MM.1S (cell line): Measurements from ENCODE around the gene TRIM28.

Experiments used
- DNase-seq: peaks from one replicate; pipeline ENCODE4 v3.0.0-alpha.2; 2015
- H2AFZ ChIP-seq: fragments of 300-600 bp; sonication (generic); 2 replicates; pipeline ENCODE4 v1.6.0; 2016; ENCODE audit warnings: antibody characterized with exemption, low read length
- H3F3A ChIP-seq: fragments of 300-600 bp; sonication (generic); 2 replicates; pipeline ENCODE4 v1.6.1; 2016; ENCODE audit warnings: mild to moderate bottlenecking, antibody characterized with exemption, low read length, moderate library complexity, mixed read lengths; ENCODE audit not compliant: insufficient read depth
- H3K27ac ChIP-seq: fragments of 300-600 bp; sonication (generic); 2 replicates; pipeline ENCODE4 v1.5.1; 2016; ENCODE audit warnings: mild to moderate bottlenecking, low read length
- H3K27me3 ChIP-seq: fragments of 300-600 bp; sonication (generic); replicated peaks from 2 replicates; pipeline ENCODE4 v1.6.0; 2016; ENCODE audit warnings: low read length; ENCODE audit not compliant: insufficient read depth
- H3K36me3 ChIP-seq: fragments of 300-600 bp; sonication (generic); replicated peaks from 2 replicates; pipeline ENCODE4 v1.6.1; 2016; ENCODE audit warnings: mild to moderate bottlenecking, low read length, mixed read lengths; ENCODE audit not compliant: insufficient read depth
- H3K4me1 ChIP-seq: fragments of 300-600 bp; sonication (generic); 2 replicates; pipeline ENCODE4 v1.6.1; 2016; ENCODE audit warnings: low read length, mixed read lengths
- H3K4me2 ChIP-seq: fragments of 300-600 bp; sonication (generic); 2 replicates; pipeline ENCODE4 v1.6.0; 2016; ENCODE audit warnings: low read depth, low read length
- H3K4me3 ChIP-seq: fragments of 300-600 bp; sonication (generic); 2 replicates; pipeline ENCODE4 v1.5.1; 2016; ENCODE audit warnings: low read length, mixed read lengths
- H3K79me2 ChIP-seq: fragments of 300-600 bp; sonication (generic); 2 replicates; pipeline ENCODE4 v1.6.1; 2016; ENCODE audit warnings: mixed run types, low read length, mixed read lengths
- H3K9ac ChIP-seq: fragments of 300-600 bp; sonication (generic); 2 replicates; pipeline ENCODE4 v1.6.1; 2016; ENCODE audit warnings: low read length, mixed read lengths
- H3K9me2 ChIP-seq: fragments of 300-600 bp; sonication (generic); replicated peaks from 2 replicates; pipeline ENCODE4 v1.6.1; 2016; ENCODE audit warnings: mild to moderate bottlenecking, low read length, mixed read lengths; ENCODE audit not compliant: insufficient read depth
- H3K9me3 ChIP-seq: fragments of 300-600 bp; sonication (generic); replicated peaks from 2 replicates; pipeline ENCODE4 v1.6.1; 2016; ENCODE audit warnings: mild to moderate bottlenecking, low read length, mixed read lengths; ENCODE audit not compliant: insufficient read depth
- H4K20me1 ChIP-seq: fragments of 300-600 bp; sonication (generic); 2 replicates; pipeline ENCODE4 v1.6.1; 2016; ENCODE audit warnings: mild to moderate bottlenecking, low read length, moderate library complexity, mixed read lengths; ENCODE audit not compliant: insufficient read depth
- CTCF ChIP-seq: fragments of 300-600 bp; sonication (generic); IDR thresholded peaks from 2 replicates; pipeline ENCODE4 v1.5.1; 2016; ENCODE audit warnings: antibody characterized with exemption, low read length, mixed read lengths
- EZH2 ChIP-seq: fragments of 300-600 bp; sonication (generic); optimal IDR thresholded peaks from 2 replicates; pipeline ENCODE3; 2017; ENCODE audit warnings: low read depth, mild to moderate bottlenecking, antibody characterized with exemption, low read length, mixed read lengths
- EZH2phosphoT487 ChIP-seq: fragments of 300-600 bp; sonication (generic); IDR thresholded peaks from 2 replicates; pipeline ENCODE4 v1.6.1; 2018; ENCODE audit warnings: antibody characterized with exemption, low read length

The TRIM28 gene

GRCh38 chr19:58516246-58516836 is 27.5 kb upstream of the TRIM28 start:
- Histone ChIP-seq H2AFZ (no peak overlapping the region), H3K4me1 (peaks cover 5% of the 10 kb centered on the region; the same call in 1 of the 2 replicates), H3K9ac (no peak overlapping the region), H3K4me2 (no peak overlapping the region), H3K79me2 (peaks cover 13% of the 10 kb centered on the region), H3K9me3 (no peaks in the 10 kb centered on the region), H3K27ac (no peak overlapping the region), H3K36me3 (no peaks in the 10 kb centered on the region), H3K9me2 (no peaks in the 10 kb centered on the region), H3K27me3 (no peaks in the 10 kb centered on the region), H4K20me1 (no peaks in the 10 kb centered on the region), H3K4me3 (no peak overlapping the region), H3F3A (peaks cover 11% of the 10 kb centered on the region; the same call in 1 of the 2 replicates)
- TF ChIP-seq EZH2phosphoT487 = no peak
- TF ChIP-seq CTCF = no peak
- DNase-seq = no peak

GRCh38 chr19:58516964-58517833 is 26.7 kb upstream of the TRIM28 start:
- Histone ChIP-seq H3K9me2 (no peaks in the 10 kb centered on the region), H3K27me3 (no peaks in the 10 kb centered on the region), H3K9me3 (no peaks in the 10 kb centered on the region), H3K9ac (no peak overlapping the region), H3K79me2 (peaks cover 13% of the 10 kb centered on the region), H3K36me3 (no peaks in the 10 kb centered on the region), H3K4me1 (peaks cover 5% of the 10 kb centered on the region; the same call in 1 of the 2 replicates), H2AFZ (no peak overlapping the region), H4K20me1 (no peaks in the 10 kb centered on the region), H3F3A (peaks cover 11% of the 10 kb centered on the region; the same call in 1 of the 2 replicates), H3K4me3 (no peak overlapping the region), H3K4me2 (no peak overlapping the region), H3K27ac (no peak overlapping the region)
- no peak for DNase-seq
- TF ChIP-seq EZH2phosphoT487 (no peak), EZH2 (no peak), CTCF (no peak)

- H3F3A ChIP-seq = peaks cover 11% of the 10 kb centered on the region; the same call in 1 of the 2 replicates
- peak overlapping the region; percentile 78; the same call in 1 of the 2 replicates for H3K27ac ChIP-seq
- H2AFZ ChIP-seq = peak overlapping the region; percentile 92
Observed at GRCh38 chr19:58518256-58519086, 25.4 kb upstream of the TRIM28 start.

More at GRCh38 chr19:58518256-58519086, 25.4 kb upstream of the TRIM28 start:
- H3K4me1 ChIP-seq = peaks cover 5% of the 10 kb centered on the region; the same call in 1 of the 2 replicates
- H4K20me1 ChIP-seq = no peaks in the 10 kb centered on the region
- peaks cover 13% of the 10 kb centered on the region for H3K79me2 ChIP-seq
- H3K9ac ChIP-seq = peak overlapping the region; percentile 73
- no peaks in the 10 kb centered on the region for H3K9me3 ChIP-seq
- DNase-seq = no peak
- H3K9me2 ChIP-seq = no peaks in the 10 kb centered on the region
- H3K4me2 ChIP-seq = peak overlapping the region; percentile 82
- H3K27me3 ChIP-seq = peaks cover 4% of the 10 kb centered on the region; the same call in 1 of the 2 replicates
- H3K4me3 ChIP-seq = peak overlapping the region; percentile 88
- TF ChIP-seq EZH2 (no peak), EZH2phosphoT487 (no peak), CTCF (peak; percentile 23; the same call in 1 of the 2 replicates)
- no peaks in the 10 kb centered on the region for H3K36me3 ChIP-seq
